Neural cell (in vitro differentiated cells): ENCODE measurements around the gene UNKL. TPM values are rescaled to one million over a fixed set of nuclear protein-coding genes. Genes with fewer than 3 reads are reported as not detected.

Experiments
- H2AFZ ChIP-seq: fragments of 200-600, 300-800 bp; sonication (generic), shearing (Covaris generic); 2 replicates; pipeline ENCODE4 v1.6.0; 2014; ENCODE audit warnings: low read depth, mild to moderate bottlenecking, antibody characterized with exemption, low read length, moderate library complexity
- H3F3A ChIP-seq: fragments of 200-600 bp; shearing (Covaris generic); 2 replicates; pipeline ENCODE4 v1.6.1; 2016; ENCODE audit warnings: mild to moderate bottlenecking, moderate library complexity, mixed read lengths, antibody characterized with exemption, low read length; ENCODE audit not compliant: insufficient read depth, poor library complexity, severe bottlenecking
- H3K27ac ChIP-seq: fragments of 200-600, 300-800 bp; sonication (generic), shearing (Covaris generic); 2 replicates; pipeline ENCODE4 v1.5.1; 2014; ENCODE audit warnings: mild to moderate bottlenecking, low read length, moderate library complexity
- H3K27me3 ChIP-seq: fragments of 300-800, 200-600 bp; sonication (generic), shearing (Covaris generic); 2 replicates; pipeline ENCODE4 v1.6.0; 2014; ENCODE audit warnings: mild to moderate bottlenecking, low read depth, low read length, moderate library complexity; ENCODE audit not compliant: insufficient read depth
- H3K36me3 ChIP-seq: fragments of 300-800, 200-600 bp; sonication (generic), shearing (Covaris generic); 2 replicates; pipeline ENCODE4 v1.5.1; 2014; ENCODE audit warnings: mild to moderate bottlenecking, antibody characterized with exemption, low read length, moderate library complexity; ENCODE audit not compliant: insufficient read depth
- H3K4me2 ChIP-seq: fragments of 300-800, 200-600 bp; sonication (generic), shearing (Covaris generic); 2 replicates; pipeline ENCODE4 v1.6.0; 2014; ENCODE audit warnings: mild to moderate bottlenecking, low read length
- H3K4me3 ChIP-seq: fragments of 300-800, 200-600 bp; sonication (generic), shearing (Covaris generic); 2 replicates; pipeline ENCODE4 v1.5.1; 2014; ENCODE audit warnings: mild to moderate bottlenecking, low read length, moderate library complexity
- H3K79me2 ChIP-seq: fragments of 200-600 bp; shearing (Covaris generic); replicated peaks from 2 replicates; pipeline ENCODE4 v1.6.0; 2014; ENCODE audit warnings: mild to moderate bottlenecking, low read length, moderate library complexity; ENCODE audit not compliant: insufficient read depth
- H3K9ac ChIP-seq: fragments of 300-800, 200-600 bp; sonication (generic), shearing (Covaris generic); 2 replicates; pipeline ENCODE4 v1.6.1; 2016; ENCODE audit warnings: mild to moderate bottlenecking, low read length, mixed read lengths
- H3K9me2 ChIP-seq: fragments of 200-600 bp; shearing (Covaris generic); 2 replicates; pipeline ENCODE4 v1.6.1; 2016; ENCODE audit warnings: mild to moderate bottlenecking, low read length, mixed read lengths; ENCODE audit not compliant: insufficient read depth
- H3K9me3 ChIP-seq: fragments of 200-600, 300-800 bp; sonication (generic), shearing (Covaris generic); 2 replicates; pipeline ENCODE4 v1.6.1; 2016; ENCODE audit warnings: mild to moderate bottlenecking, mixed run types, low read length, moderate library complexity, mixed read lengths
- H4K20me1 ChIP-seq: fragments of 200-600 bp; shearing (Covaris generic); 2 replicates; pipeline ENCODE4 v1.6.1; 2016; ENCODE audit warnings: mild to moderate bottlenecking, mixed run types; ENCODE audit not compliant: insufficient read depth
- EP300 ChIP-seq: fragments of 450-650 bp; conservative IDR thresholded peaks from 2 replicates; pipeline ENCODE4 v1.6.1; 2014; ENCODE audit warnings: antibody characterized with exemption, mild to moderate bottlenecking, moderate library complexity; ENCODE audit not compliant: poor library complexity, severe bottlenecking
- EZH2 ChIP-seq: fragments of 200-600, 300-800 bp; shearing (Covaris generic), sonication (generic); IDR thresholded peaks from 2 replicates; pipeline ENCODE4 v1.6.1; 2014; ENCODE audit warnings: antibody characterized with exemption, low read length, borderline replicate concordance, mild to moderate bottlenecking; ENCODE audit not compliant: insufficient read depth, poor library complexity, severe bottlenecking
- MXI1 ChIP-seq: fragments of 450-650 bp; conservative IDR thresholded peaks from 2 replicates; pipeline ENCODE4 v1.6.1; 2014; ENCODE audit warnings: antibody characterized with exemption, mild to moderate bottlenecking; ENCODE audit not compliant: poor library complexity, severe bottlenecking
- POLR2AphosphoS5 ChIP-seq: IDR thresholded peaks from 2 replicates; pipeline ENCODE4 v1.6.1; 2012
- RAD21 ChIP-seq: fragments of 450-650 bp; conservative IDR thresholded peaks from 2 replicates; pipeline ENCODE4 v1.6.1; 2014; ENCODE audit warnings: antibody characterized with exemption, mild to moderate bottlenecking, moderate library complexity
- SMC3 ChIP-seq: fragments of 450-650 bp; conservative IDR thresholded peaks from 2 replicates; pipeline ENCODE4 v1.6.1; 2014; ENCODE audit warnings: antibody characterized with exemption, mild to moderate bottlenecking, moderate library complexity; ENCODE audit not compliant: poor library complexity
- TAF1 ChIP-seq: IDR thresholded peaks from 2 replicates; pipeline ENCODE4 v1.6.1; 2012; ENCODE audit warnings: low read depth
- polyA plus RNA-seq: library from polyadenylated mRNA; depleted of rRNA; stranded (reverse); fragments of >200 nt; gene quantifications from 2 replicates; pipeline ENCODE4 v1.2.3, GENCODE V29; 2014
- TF ChIP-seq, protein P1 (sequence below): IDR thresholded peaks from 2 replicates; pipeline ENCODE4 v1.6.1; 2012; ENCODE audit warnings: borderline replicate concordance
- TF ChIP-seq, protein P2 (sequence below): fragments of 450-650 bp; IDR thresholded peaks from 2 replicates; pipeline ENCODE4 v1.5.1; 2014; ENCODE audit warnings: antibody characterized with exemption, mild to moderate bottlenecking, moderate library complexity; ENCODE audit not compliant: poor library complexity, severe bottlenecking

The UNKL gene
- polyA plus RNA-seq, 1 donor from 2014 or later = 11.9 TPM

DNA sequence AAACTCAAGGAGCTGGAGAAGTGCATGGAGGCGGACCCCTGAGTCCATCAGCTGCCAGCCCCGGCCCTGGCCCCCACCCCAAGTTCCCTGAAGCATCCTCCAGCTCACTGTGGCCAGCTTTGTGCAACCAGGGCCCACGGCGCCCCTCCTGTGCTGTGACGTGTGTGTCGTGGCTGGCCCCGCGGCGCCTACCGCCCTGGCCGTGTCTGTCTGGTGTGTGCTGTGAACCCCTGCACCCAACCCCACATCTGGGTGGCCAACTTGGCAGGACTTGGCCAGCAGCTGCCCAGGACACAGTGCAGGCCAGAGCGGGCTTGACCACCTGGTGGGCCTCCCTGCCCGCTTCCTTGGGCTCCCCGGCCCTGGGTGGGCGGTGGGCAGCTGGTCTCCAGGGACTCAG, 66.1 kb downstream of the UNKL start:
- Histone ChIP-seq H3K9me3 (no peaks in the 10 kb centered on the region), H3K9ac (no peak overlapping the region), H3K4me2 (no peak overlapping the region), H3K27me3 (no peaks in the 10 kb centered on the region), H4K20me1 (no peaks in the 10 kb centered on the region), H3K4me3 (no peak overlapping the region), H3K36me3 (no peaks in the 10 kb centered on the region), H3K9me2 (no peaks in the 10 kb centered on the region), H2AFZ (no peak overlapping the region), H3F3A (no peaks in the 10 kb centered on the region), H3K79me2 (peaks cover 24% of the 10 kb centered on the region), H3K27ac (no peak overlapping the region)
- TF ChIP-seq POLR2AphosphoS5 = no peak
- TF ChIP-seq TAF1 = no peak
- no peak for TF ChIP-seq SMC3
- TF ChIP-seq RAD21 = no peak
- TF ChIP-seq, protein P1, sequence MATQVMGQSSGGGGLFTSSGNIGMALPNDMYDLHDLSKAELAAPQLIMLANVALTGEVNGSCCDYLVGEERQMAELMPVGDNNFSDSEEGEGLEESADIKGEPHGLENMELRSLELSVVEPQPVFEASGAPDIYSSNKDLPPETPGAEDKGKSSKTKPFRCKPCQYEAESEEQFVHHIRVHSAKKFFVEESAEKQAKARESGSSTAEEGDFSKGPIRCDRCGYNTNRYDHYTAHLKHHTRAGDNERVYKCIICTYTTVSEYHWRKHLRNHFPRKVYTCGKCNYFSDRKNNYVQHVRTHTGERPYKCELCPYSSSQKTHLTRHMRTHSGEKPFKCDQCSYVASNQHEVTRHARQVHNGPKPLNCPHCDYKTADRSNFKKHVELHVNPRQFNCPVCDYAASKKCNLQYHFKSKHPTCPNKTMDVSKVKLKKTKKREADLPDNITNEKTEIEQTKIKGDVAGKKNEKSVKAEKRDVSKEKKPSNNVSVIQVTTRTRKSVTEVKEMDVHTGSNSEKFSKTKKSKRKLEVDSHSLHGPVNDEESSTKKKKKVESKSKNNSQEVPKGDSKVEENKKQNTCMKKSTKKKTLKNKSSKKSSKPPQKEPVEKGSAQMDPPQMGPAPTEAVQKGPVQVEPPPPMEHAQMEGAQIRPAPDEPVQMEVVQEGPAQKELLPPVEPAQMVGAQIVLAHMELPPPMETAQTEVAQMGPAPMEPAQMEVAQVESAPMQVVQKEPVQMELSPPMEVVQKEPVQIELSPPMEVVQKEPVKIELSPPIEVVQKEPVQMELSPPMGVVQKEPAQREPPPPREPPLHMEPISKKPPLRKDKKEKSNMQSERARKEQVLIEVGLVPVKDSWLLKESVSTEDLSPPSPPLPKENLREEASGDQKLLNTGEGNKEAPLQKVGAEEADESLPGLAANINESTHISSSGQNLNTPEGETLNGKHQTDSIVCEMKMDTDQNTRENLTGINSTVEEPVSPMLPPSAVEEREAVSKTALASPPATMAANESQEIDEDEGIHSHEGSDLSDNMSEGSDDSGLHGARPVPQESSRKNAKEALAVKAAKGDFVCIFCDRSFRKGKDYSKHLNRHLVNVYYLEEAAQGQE = no peak
- TF ChIP-seq EZH2 = no peak
- no peak for TF ChIP-seq MXI1
- no peak for TF ChIP-seq EP300
- TF ChIP-seq, protein P2, sequence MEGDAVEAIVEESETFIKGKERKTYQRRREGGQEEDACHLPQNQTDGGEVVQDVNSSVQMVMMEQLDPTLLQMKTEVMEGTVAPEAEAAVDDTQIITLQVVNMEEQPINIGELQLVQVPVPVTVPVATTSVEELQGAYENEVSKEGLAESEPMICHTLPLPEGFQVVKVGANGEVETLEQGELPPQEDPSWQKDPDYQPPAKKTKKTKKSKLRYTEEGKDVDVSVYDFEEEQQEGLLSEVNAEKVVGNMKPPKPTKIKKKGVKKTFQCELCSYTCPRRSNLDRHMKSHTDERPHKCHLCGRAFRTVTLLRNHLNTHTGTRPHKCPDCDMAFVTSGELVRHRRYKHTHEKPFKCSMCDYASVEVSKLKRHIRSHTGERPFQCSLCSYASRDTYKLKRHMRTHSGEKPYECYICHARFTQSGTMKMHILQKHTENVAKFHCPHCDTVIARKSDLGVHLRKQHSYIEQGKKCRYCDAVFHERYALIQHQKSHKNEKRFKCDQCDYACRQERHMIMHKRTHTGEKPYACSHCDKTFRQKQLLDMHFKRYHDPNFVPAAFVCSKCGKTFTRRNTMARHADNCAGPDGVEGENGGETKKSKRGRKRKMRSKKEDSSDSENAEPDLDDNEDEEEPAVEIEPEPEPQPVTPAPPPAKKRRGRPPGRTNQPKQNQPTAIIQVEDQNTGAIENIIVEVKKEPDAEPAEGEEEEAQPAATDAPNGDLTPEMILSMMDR = no peak

DNA sequence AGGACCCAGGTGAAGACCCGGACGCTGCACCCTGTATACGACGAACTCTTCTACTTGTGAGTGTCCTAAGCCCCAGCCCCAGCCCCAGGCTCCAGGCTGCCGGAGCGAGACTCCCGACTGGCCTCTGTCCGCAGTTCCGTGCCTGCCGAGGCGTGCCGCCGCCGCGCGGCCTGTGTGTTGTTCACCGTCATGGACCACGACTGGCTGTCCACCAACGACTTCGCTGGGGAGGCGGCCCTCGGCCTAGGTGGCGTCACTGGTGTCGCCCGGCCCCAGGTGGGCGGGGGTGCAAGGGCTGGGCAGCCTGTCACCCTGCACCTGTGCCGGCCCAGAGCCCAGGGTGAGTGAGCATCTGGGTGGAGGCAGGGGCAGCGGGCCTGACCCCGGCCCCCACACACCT, 66.5 kb downstream of the UNKL start:
- TF ChIP-seq EP300 (no peak), MXI1 (no peak), EZH2 (no peak)
- Histone ChIP-seq H3F3A (no peaks in the 10 kb centered on the region), H3K9ac (no peak overlapping the region), H3K27ac (no peak overlapping the region), H3K4me3 (no peak overlapping the region), H3K79me2 (peaks cover 20% of the 10 kb centered on the region), H3K4me2 (no peak overlapping the region), H3K36me3 (no peaks in the 10 kb centered on the region), H4K20me1 (no peaks in the 10 kb centered on the region), H3K9me2 (no peaks in the 10 kb centered on the region), H3K27me3 (no peaks in the 10 kb centered on the region), H2AFZ (no peak overlapping the region), H3K9me3 (no peaks in the 10 kb centered on the region)
